GM18873 (cell line): ENCODE data around the gene AOC2.
"Not testable (repeated sequence)": the region's sequence is repeated elsewhere in the genome, so short reads cannot be mapped to it uniquely, and the experiment has no call there.

Experiments
- ATAC-seq: cut with Tn5 transposase; IDR thresholded peaks from one replicate; pipeline ENCODE4 v1.9.1; 2021; ENCODE audit warnings: mild to moderate bottlenecking, moderate library complexity, moderate number of reproducible peaks; ENCODE audit not compliant: unreplicated experiment, low FRiP score

The AOC2 gene

GRCh38 chr17:42853004-42853403 lies 8.6 kb downstream of the AOC2 start:
- no peak for ATAC-seq

- ATAC-seq, result no peak
Measured at GRCh38 chr17:42853597-42853967, 9.2 kb downstream of the AOC2 start.

GRCh38 chr17:42853968-42854790 lies 9.8 kb downstream of the AOC2 start:
- ATAC-seq, result no peak

GRCh38 chr17:42855048-42855596 lies 10.7 kb downstream of the AOC2 start:
- ATAC-seq, result no peak

GRCh38 chr17:42856093-42856492 lies 11.7 kb downstream of the AOC2 start:
- ATAC-seq, result not testable (repeated sequence)

GRCh38 chr17:42856516-42856915 lies 12.1 kb downstream of the AOC2 start:
- ATAC-seq, result not testable (repeated sequence)

- no peak for ATAC-seq
Measured at GRCh38 chr17:42857389-42857788, 13.0 kb downstream of the AOC2 start.

- ATAC-seq, result no peak
Measured at GRCh38 chr17:42865638-42866094, 21.3 kb downstream of the AOC2 start.

- no peak for ATAC-seq
Measured at GRCh38 chr17:42866216-42866615, 21.8 kb downstream of the AOC2 start.

- no peak for ATAC-seq
Measured at GRCh38 chr17:42866631-42867575, 22.5 kb downstream of the AOC2 start.

- ATAC-seq, result not testable (repeated sequence)
Measured at GRCh38 chr17:42867694-42868261, 23.4 kb downstream of the AOC2 start.

- no peak for ATAC-seq
Measured at GRCh38 chr17:42868338-42868737, 24.0 kb downstream of the AOC2 start.

- no peak for ATAC-seq
Measured at GRCh38 chr17:42871647-42872046, 27.3 kb downstream of the AOC2 start.

- no peak for ATAC-seq
Measured at GRCh38 chr17:42872251-42872965, 28.0 kb downstream of the AOC2 start.

- ATAC-seq, result no peak
Measured at GRCh38 chr17:42873315-42873714, 28.9 kb downstream of the AOC2 start.

- not testable (repeated sequence) for ATAC-seq
Measured at GRCh38 chr17:42873932-42874695, 29.7 kb downstream of the AOC2 start.

GRCh38 chr17:42877037-42877436 lies 32.7 kb downstream of the AOC2 start:
- ATAC-seq, result no peak

- ATAC-seq, result no peak
Measured at GRCh38 chr17:42878123-42878880, 33.9 kb downstream of the AOC2 start.
